CD14-positive monocyte (primary cell): Measurements from ENCODE around the gene VSTM2L. TPM values are rescaled to one million over a fixed set of nuclear protein-coding genes. Genes with fewer than 3 reads are reported as not detected.

Source experiments
- DNase-seq, 3 donors: peaks; one replicate each; pipeline ENCODE4 v3.0.0-alpha.2; 2011 to 2022
- H2AFZ ChIP-seq: 2 replicates; pipeline ENCODE4 v1.6.0; 2012; ENCODE audit warnings: mild to moderate bottlenecking, low read depth, low read length, inconsistent platforms; ENCODE audit not compliant: insufficient read depth, poor library complexity, severe bottlenecking
- H3K27ac ChIP-seq, 2 donors: 1 replicate in 1 of 2; 2 replicates in 1 of 2; pipeline ENCODE4 v1.5.1; 2012 to 2013; ENCODE audit warnings: low read length in 2 of 2, control low read depth in 1 of 2, inconsistent platforms in 1 of 2, low read depth in 1 of 2, mild to moderate bottlenecking in 1 of 2
- H3K27me3 ChIP-seq, 2 donors: one replicate each; pipeline versions ENCODE4 v1.6.0 to v1.6.1; 2011 to 2013; ENCODE audit warnings: low read length in 2 of 2; ENCODE audit not compliant: control insufficient read depth in 2 of 2, insufficient read depth in 2 of 2
- H3K36me3 ChIP-seq, 2 donors: replicated peaks in 1 of 2; 1 replicate in 1 of 2; 2 replicates in 1 of 2; pipeline versions ENCODE4 v1.5.1 to v1.6.1; 2012 to 2013; ENCODE audit warnings: low read length in 2 of 2, control low read depth in 1 of 2, inconsistent platforms in 1 of 2, mild to moderate bottlenecking in 1 of 2; ENCODE audit not compliant: insufficient read depth in 2 of 2, control insufficient read depth in 1 of 2
- H3K4me1 ChIP-seq, 2 donors: 1 replicate in 1 of 2; 2 replicates in 1 of 2; pipeline versions ENCODE4 v1.5.1 to v1.6.1; 2012 to 2013; ENCODE audit warnings: low read length in 2 of 2, control low read depth in 1 of 2, inconsistent platforms in 1 of 2, mild to moderate bottlenecking in 1 of 2, moderate library complexity in 1 of 2; ENCODE audit not compliant: insufficient read depth in 2 of 2, control insufficient read depth in 1 of 2
- H3K4me2 ChIP-seq: replicated peaks from 2 replicates; pipeline ENCODE3; 2012; ENCODE audit warnings: low read length, moderate library complexity, mild to moderate bottlenecking; ENCODE audit not compliant: poor library complexity, severe bottlenecking; ENCODE audit errors: extremely low read depth
- H3K4me3 ChIP-seq, 3 experiments: fragments of 200-600 bp in 1 of 3; sonication (generic) in 1 of 3; replicated peaks in 1 of 3; 1 replicate in 2 of 3; 2 replicates in 1 of 3; pipeline ENCODE4 v1.5.1; 2011 to 2013; ENCODE audit warnings: low read length in 3 of 3, mild to moderate bottlenecking in 3 of 3, control low read depth in 2 of 3, low read depth in 2 of 3, inconsistent platforms in 1 of 3, moderate library complexity in 1 of 3
- H3K79me2 ChIP-seq: 2 replicates; pipeline ENCODE4 v1.6.0; 2012; ENCODE audit warnings: mild to moderate bottlenecking, control low read depth, inconsistent platforms, low read length, moderate library complexity; ENCODE audit not compliant: insufficient read depth
- H3K9ac ChIP-seq: 2 replicates; pipeline ENCODE4 v1.6.0; 2017; ENCODE audit warnings: low read length, mild to moderate bottlenecking; ENCODE audit not compliant: insufficient read depth, poor library complexity, severe bottlenecking
- H3K9me3 ChIP-seq, 2 donors: replicated peaks in 1 of 2; 1 replicate in 1 of 2; 2 replicates in 1 of 2; pipeline versions ENCODE4 v1.5.1 to v1.6.1; 2012 to 2013; ENCODE audit warnings: low read length in 2 of 2, control low read depth in 1 of 2; ENCODE audit not compliant: control insufficient read depth in 1 of 2, insufficient read depth in 1 of 2
- H4K20me1 ChIP-seq: 2 replicates; pipeline ENCODE4 v1.6.0; 2012; ENCODE audit warnings: mild to moderate bottlenecking, low read length, control low read depth, moderate library complexity; ENCODE audit not compliant: insufficient read depth
- H3K27ac Mint-ChIP-seq, 7 donors: one replicate each; pipeline ENCODE4 v1.8.0; 2020; ENCODE audit warnings: mild to moderate bottlenecking in 7 of 7, mixed read lengths in 7 of 7, moderate library complexity in 6 of 7, inconsistent platforms in 2 of 7
- H3K27me3 Mint-ChIP-seq, 3 donors: one replicate each; pipeline ENCODE4 v1.8.0; 2021 to 2022; ENCODE audit warnings: low read depth in 3 of 3, mild to moderate bottlenecking in 3 of 3, mixed read lengths in 3 of 3, moderate library complexity in 3 of 3, inconsistent platforms in 1 of 3
- H3K36me3 Mint-ChIP-seq, 2 donors: one replicate each; pipeline ENCODE4 v1.8.0; 2020; ENCODE audit warnings: mixed read lengths in 2 of 2, inconsistent platforms in 1 of 2, mild to moderate bottlenecking in 1 of 2
- H3K4me1 Mint-ChIP-seq: one replicate; pipeline ENCODE4 v1.8.0; 2020; ENCODE audit warnings: mild to moderate bottlenecking, mixed read lengths
- H3K4me3 Mint-ChIP-seq, 2 donors: one replicate each; pipeline ENCODE4 v1.8.0; 2020; ENCODE audit warnings: mild to moderate bottlenecking in 2 of 2, mixed read lengths in 2 of 2, moderate library complexity in 1 of 2
- H3K9me3 Mint-ChIP-seq, 7 donors: one replicate each; pipeline ENCODE4 v1.8.0; 2020 to 2022; ENCODE audit warnings: mixed read lengths in 7 of 7, mild to moderate bottlenecking in 6 of 7, moderate library complexity in 6 of 7, inconsistent platforms in 2 of 7
- CTCF ChIP-seq: fragments of 200-600 bp; IDR thresholded peaks from one replicate; pipeline ENCODE4 v1.8.0; 2022; ENCODE audit warnings: antibody characterized with exemption, mild to moderate bottlenecking
- WGBS: methylation state at CpG from one replicate; pipeline ENCODE4 v1.1.5; 2013; ENCODE audit warnings: missing lambda C conversion rate; ENCODE audit not compliant: insufficient coverage; 5-methylcytosine and 5-hydroxymethylcytosine counted together
- intact Hi-C, 2 donors: fragments of 100-400 bp; cut with micrococcal nuclease; formaldehyde crosslinking; loops; one replicate each; pipeline versions ENCODE4 v1.15.0 to v1.15.1; 2023
- polyA plus RNA-seq, 3 donors: library from polyadenylated mRNA; depleted of rRNA in 1 of 3; unstranded in 2 of 3; stranded (reverse) in 1 of 3; fragments of 300-500 nt in 2 of 3; fragments of >200 nt in 1 of 3; fragmentation: Illumina TruSeq in 2 of 3; gene quantifications; 1 replicate in 2 of 3; 2 replicates in 1 of 3; pipeline ENCODE4 v1.2.3, GENCODE V29; 2012 to 2021

VSTM2L gene
- polyA plus RNA-seq, 3 donors = not detected

- Histone ChIP-seq H3K4me2 (no peak overlapping the region), H3K4me1 (no peaks in the 10 kb centered on the region), H2AFZ (no peak overlapping the region), H3K79me2 (no peaks in the 10 kb centered on the region), H3K9ac (no peak overlapping the region), H3K9me3 (no peaks in the 10 kb centered on the region), H3K4me3 (no peak overlapping the region), H3K36me3 (no peaks in the 10 kb centered on the region), H4K20me1 (no peaks in the 10 kb centered on the region), H3K27me3 (peaks cover 15 to 57% of the 10 kb centered on the region in 2 donors), H3K27ac (no peak overlapping the region)
- Mint-ChIP-seq H3K36me3 (peaks cover 3 to 5% of the 10 kb centered on the region in 2 donors), H3K9me3 (peaks cover 0 to 5% (median 4%) of the 10 kb centered on the region in 7 donors), H3K4me1 (peaks cover 3% of the 10 kb centered on the region), H3K27me3 (peaks cover 41 to 90% (median 70%) of the 10 kb centered on the region in 3 donors), H3K27ac (no peak overlapping the region), H3K4me3 (no peak overlapping the region)
- WGBS = 74% methylated on average over 15 of the region's 17 CpGs
- intact Hi-C loops = no loop called here
- no peak for DNase-seq
- TF ChIP-seq CTCF = no peak
Observed at GRCh38 chr20:37907677-37908401, 4.9 kb downstream of the VSTM2L start.

GRCh38 chr20:37911261-37911660 is 8.3 kb downstream of the VSTM2L start:
- peaks cover 0 to 19% (median 2%) of the 10 kb centered on the region in 7 donors for H3K9me3 Mint-ChIP-seq
- Histone ChIP-seq H3K27ac (no peak overlapping the region), H3K79me2 (no peaks in the 10 kb centered on the region), H3K4me2 (no peak overlapping the region), H3K36me3 (no peaks in the 10 kb centered on the region), H3K9ac (no peak overlapping the region), H3K27me3 (peaks cover 14 to 62% of the 10 kb centered on the region in 2 donors), H3K4me3 (no peak overlapping the region), H3K4me1 (peaks cover 0 to 3% of the 10 kb centered on the region in 2 donors), H3K9me3 (peaks cover 0 to 7% of the 10 kb centered on the region in 2 donors), H4K20me1 (no peaks in the 10 kb centered on the region), H2AFZ (no peak overlapping the region)
- H3K4me1 Mint-ChIP-seq = peaks cover 7% of the 10 kb centered on the region
- intact Hi-C loops = no loop called here
- peaks cover 0 to 2% of the 10 kb centered on the region in 2 donors for H3K36me3 Mint-ChIP-seq
- no peak for DNase-seq
- H3K27me3 Mint-ChIP-seq = peaks cover 51 to 95% (median 77%) of the 10 kb centered on the region in 3 donors
- no peak overlapping the region for H3K27ac Mint-ChIP-seq
- TF ChIP-seq CTCF = no peak
- 78% methylated on average over 6 of the region's 9 CpGs for WGBS
- no peak overlapping the region for H3K4me3 Mint-ChIP-seq
